Measurements from ENCODE around the gene RPP40.
A peak's percentile ranks its signal among the peaks of the same experiment; 100 is the strongest.
"Not testable (repeated sequence)": the region's sequence is repeated elsewhere in the genome, so short reads cannot be mapped to it uniquely, and the experiment has no call there.

The RPP40 gene

DNA sequence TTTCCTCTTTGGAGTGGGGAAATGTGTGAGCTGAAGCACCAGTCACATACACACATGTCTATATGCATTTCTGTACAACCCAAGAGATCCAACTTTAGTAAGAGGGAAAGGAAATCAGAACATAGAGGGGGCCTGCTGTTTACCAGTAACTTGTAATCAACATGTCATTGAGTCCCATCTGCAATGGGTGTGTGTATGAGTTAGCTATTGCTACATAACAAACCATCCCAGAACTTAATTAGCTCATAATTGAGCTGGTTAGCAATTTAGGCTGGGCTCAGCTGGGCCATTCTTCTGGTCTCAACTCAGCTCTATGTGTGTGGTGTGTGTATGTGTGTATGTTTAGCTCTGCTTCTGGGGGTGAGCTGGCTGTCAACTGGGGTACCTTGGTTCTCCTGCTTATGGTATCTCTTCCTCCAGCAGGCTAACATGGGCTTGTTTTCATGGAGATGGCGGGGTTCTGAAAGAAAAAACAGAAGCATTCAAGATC is 10.3 kb upstream of the RPP40 start:
- TF ChIP-seq, protein P1, sequence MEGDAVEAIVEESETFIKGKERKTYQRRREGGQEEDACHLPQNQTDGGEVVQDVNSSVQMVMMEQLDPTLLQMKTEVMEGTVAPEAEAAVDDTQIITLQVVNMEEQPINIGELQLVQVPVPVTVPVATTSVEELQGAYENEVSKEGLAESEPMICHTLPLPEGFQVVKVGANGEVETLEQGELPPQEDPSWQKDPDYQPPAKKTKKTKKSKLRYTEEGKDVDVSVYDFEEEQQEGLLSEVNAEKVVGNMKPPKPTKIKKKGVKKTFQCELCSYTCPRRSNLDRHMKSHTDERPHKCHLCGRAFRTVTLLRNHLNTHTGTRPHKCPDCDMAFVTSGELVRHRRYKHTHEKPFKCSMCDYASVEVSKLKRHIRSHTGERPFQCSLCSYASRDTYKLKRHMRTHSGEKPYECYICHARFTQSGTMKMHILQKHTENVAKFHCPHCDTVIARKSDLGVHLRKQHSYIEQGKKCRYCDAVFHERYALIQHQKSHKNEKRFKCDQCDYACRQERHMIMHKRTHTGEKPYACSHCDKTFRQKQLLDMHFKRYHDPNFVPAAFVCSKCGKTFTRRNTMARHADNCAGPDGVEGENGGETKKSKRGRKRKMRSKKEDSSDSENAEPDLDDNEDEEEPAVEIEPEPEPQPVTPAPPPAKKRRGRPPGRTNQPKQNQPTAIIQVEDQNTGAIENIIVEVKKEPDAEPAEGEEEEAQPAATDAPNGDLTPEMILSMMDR (conservative IDR thresholded peaks at IDR 0.05): no peak
- no peak overlapping the region for H3K27ac ChIP-seq

DNA sequence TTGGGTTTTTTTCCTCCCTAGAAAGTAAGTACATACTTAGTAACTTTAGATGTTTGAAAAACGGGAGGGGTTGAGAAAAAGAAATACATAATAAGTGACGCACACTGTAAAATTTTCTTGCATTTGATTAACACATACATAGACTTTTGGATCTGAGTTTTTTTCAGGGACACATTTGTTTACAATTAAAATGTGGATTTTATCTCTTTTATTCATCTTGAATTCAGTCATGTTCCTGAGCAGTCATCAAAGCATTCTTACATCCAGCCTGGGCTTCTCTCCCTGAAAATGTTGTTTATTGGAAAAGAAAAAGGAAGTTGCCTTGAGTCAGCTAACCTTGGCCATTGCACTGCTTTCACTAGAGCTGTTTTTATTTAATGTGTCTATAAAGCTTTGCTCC is 8.7 kb upstream of the RPP40 start:
- TF ChIP-seq, protein P1 (conservative IDR thresholded peaks at IDR 0.05): no peak
- peak overlapping the region; percentile 27; the same call in 1 of the 2 replicates for H3K27ac ChIP-seq

DNA sequence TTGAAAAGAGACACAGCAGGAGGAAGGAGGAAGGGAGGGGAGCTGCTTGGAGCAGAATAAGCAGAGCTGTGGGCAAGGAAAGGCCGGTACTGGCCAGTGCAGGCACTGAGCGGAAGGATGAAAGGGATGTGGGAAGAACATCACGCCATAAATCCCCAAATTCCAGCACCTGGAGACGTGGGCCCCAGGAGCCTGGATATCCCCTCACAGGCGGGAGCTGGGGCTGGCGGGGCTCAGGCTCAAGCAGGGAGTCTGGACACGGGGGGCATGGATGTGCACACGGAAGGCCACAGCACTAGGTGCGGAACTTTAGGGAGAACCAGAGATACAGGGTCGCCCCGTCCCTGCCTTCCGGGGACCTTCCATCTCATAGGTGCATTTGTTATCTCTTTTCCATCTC is 7.5 kb upstream of the RPP40 start:
- H3K27ac ChIP-seq: no peak overlapping the region
- TF ChIP-seq, protein P1 (conservative IDR thresholded peaks at IDR 0.05): no peak

DNA sequence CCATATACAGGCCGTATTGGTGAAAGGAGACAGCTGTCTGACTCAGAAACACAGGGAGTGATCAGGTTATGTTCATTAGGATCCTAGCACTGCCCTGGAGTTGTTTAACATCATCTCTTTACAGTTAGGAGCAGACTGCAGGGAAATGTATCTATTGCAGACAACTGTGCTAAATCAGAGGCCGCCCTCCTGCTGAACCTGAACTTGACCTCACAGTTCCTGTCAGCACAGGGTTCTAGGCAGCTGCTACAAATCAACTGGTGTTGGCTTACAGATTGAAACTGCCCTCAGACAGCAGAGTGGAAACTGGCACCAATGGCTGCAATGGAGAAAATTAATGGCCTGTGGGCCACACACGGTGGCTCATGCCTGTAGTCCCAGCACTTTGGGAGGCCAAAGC is 3.7 kb upstream of the RPP40 start:
- TF ChIP-seq, protein P1 (conservative IDR thresholded peaks at IDR 0.05): no peak
- H3K27ac ChIP-seq: no peak overlapping the region

DNA sequence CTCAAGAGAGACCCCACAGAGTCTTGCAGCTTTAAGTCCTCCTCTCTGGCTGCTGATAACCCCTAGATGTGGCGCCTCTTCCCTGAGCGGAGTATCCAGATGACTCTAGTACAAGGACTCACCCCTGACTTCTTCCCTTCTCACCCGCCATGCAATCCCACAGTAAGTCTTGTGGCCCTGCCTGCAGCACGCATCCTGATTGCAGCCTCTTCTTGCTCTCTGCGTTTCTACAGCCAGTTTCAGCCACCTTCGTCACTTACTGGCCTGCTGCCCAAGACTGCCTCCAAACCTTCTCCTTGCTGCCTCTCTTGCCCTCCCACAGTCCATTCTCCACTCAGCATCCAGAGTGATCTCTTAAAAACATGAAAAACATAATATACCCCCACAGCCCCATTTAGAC is 2.4 kb upstream of the RPP40 start:
- TF ChIP-seq, protein P1 (conservative IDR thresholded peaks at IDR 0.05): no peak
- no peak overlapping the region for H3K27ac ChIP-seq

DNA sequence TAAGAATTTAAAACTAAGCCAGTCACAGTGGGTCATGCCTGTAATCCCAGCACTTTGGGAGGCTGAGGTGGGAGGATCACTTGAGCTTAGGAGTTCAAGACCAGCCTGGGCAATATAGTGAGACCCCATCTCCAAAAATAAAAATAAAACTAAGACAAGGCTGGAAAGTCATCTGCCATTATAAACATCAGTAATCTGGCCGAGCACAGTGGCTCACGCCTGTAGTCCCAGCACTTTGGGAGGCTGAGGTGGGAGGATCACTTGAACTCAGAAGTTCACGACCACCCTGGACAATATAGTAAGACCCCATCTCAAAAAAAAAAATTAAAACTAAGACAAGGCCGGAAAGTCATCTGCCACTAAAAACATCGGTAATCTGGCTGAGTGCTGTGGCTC is 1.2 kb upstream of the RPP40 start:
- not testable (repeated sequence) for H3K27ac ChIP-seq

DNA sequence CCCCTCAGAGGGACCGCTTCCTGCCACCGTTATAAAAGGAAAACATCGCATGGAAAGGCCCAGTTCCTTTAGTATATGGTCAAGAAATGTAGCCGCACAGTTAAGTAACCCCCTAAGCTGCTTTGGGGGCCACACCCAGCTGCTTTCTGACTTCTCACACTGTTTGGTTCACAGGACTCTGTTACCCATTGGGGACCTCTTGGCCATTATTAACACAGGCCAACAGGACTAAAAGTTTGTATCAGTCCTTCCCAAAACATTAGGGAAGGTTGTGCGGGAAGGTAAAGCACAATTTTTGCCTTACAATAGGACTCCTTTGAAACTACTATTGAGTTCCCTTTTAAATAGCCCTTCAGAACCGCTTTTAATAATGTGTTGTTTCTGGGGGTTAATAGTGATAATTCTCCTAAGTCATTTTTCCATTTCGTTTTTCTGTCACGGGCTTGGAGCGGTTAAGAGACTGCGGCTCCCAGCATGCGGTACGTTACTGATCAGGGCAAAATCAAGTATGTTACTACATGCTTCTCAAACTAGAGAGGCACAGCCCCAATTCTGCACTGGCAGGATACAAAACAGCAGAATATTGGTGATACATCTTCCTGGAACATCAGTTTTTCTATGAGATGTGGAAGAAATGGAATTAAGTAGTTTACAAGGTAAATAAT is 668 bp upstream of the RPP40 start:
- TF ChIP-seq, protein P1 (conservative IDR thresholded peaks at IDR 0.05): no peak
- peak overlapping the region; percentile 66 for H3K27ac ChIP-seq

DNA sequence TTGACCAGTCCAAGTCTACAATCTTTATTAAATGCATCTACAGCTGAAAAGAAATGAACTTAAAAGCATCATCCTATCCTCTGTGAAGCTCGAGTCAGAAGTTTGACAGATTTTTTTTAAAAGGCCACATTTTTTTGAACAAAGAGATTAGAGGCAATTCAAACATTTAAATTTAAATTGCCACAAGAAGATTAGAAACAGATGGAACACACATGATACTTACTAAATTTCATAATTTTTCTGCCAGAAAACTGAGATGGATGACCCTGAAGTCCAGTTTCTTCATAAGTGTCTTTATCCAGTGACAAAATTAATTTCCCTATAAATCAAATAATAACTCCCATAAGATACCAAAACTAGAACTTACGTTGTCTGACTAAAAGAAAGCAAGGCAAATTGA is 4.3 kb downstream of the RPP40 start:
- TF ChIP-seq, protein P1 (conservative IDR thresholded peaks at IDR 0.05): no peak

More for the DNA sequence above, 4.3 kb downstream of the RPP40 start:
- no peak overlapping the region for H3K27ac ChIP-seq
